Measurements from ENCODE around the gene NUDT9.
"Not testable (repeated sequence)": the region's sequence is repeated elsewhere in the genome, so short reads cannot be mapped to it uniquely, and the experiment has no call there.

NUDT9 gene

DNA sequence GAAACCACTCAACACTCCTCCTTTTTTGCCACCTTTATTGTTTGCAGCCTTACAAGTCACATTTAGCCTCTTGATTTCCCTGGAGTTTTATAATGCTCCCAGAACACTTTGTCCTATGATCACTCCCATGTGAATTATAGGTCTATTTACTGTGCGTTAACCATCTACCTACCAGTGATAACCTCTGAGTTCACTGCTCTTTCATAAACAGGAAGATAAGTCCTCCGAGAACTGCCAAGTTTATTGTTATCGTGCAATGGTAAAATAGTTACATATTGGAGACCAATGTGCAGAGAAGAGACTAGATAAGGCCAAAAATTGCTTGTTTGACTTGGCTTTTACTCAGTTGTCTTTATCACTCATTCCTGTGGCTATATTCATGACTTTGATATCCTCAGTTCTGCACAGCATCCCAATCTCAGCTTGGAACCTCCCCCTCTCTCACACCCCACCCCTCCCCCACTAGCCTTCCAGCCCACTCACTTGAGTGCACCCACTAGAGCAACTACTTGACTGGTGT lies 12.9 kb upstream of the NUDT9 start:
- DNase-seq = no peak

DNA sequence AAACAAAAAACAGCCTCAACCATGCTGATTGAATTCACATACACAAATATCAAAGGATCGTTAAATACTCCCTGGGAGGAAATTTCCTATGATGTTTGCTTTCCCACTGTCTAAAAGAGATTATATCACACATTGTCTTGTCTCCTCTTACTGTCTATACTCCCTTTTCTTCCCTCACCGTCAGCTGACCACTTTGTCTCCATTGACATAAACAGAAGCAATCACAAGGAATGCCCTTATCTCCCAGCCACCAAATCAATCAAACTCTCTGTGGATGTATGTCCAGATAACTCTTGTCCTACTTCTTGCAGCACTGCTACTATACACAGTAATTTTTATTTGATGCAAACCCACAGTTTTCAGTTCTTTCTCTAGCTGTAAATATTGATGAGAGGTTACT lies 12.2 kb upstream of the NUDT9 start:
- no peak for DNase-seq

DNA sequence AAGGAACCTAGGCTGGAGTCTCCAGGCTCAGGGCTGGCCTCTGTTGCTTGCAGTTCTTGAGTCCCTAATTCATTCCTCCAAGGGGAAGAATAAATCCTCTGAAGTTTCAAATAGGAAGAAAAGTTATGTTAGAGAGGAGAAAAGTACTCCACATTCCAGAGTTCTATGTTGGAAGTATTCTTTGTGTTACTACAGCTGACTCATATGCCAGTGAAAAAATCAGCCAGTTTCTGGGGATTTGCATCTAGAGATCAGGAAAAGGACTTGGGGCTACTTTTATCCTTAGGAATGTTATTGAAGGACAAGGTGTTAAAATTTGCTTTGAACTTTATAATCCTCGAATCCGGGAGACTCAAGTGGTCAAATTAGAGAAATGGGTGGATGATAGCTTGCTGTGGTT lies 11.7 kb upstream of the NUDT9 start:
- no peak for DNase-seq

DNA sequence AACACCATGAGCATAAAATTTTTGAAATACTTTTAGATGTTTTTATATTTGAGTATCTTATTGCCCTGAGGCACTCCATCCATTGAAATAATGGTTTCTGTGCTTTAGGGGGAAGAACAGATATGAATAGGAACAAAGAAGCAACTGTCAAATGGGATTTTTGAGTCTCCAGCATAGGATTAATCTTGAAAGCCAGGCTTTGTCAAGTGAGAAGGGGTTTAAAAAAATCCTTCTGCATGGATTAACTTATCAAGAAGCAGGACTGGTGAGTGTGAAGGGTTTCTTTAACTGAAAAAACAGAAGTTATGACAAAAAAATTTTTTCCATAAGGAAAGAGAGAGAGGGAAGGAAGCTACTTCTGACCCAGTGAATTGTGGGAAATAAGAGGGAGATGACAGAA lies 7.6 kb upstream of the NUDT9 start:
- no peak for DNase-seq

DNA sequence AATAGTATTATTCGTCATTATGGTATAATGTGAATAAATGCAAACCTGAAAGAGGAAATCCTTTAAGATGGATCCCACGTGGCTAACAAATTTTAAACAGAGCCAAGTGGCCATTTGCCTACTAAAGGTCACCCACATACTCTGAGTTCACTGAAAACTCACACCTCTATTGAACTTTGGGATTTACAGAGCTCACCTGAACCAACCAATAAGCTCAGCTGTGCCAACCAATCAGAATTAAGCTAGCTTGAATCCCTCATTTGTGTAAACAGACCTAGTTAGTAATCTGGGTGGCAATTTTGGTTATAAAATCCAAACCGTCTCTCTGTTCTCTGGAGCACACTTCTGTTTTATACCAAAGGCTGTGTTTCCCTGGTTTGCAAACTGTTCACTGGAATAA lies 5.4 kb upstream of the NUDT9 start:
- no peak for DNase-seq

DNA sequence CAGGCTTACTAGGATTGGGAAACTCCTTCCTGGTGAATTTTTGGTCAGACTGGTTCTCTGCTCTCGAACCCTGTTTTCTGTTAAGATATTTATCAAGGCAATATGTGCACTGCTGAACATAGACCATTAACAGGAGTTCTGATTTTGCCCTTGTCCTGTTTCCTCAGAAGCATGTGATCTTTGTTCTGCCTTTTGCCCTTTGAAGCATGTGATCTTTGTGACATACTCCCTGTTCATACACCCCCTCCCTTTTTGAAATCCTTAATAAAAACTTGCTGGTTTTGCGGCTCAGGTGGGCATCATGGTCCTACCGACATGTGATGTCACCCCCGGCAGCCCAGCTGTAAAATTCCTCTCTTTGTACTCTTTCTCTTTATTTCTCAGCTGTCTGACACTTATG lies 4.0 kb upstream of the NUDT9 start:
- not testable (repeated sequence) for DNase-seq

DNA sequence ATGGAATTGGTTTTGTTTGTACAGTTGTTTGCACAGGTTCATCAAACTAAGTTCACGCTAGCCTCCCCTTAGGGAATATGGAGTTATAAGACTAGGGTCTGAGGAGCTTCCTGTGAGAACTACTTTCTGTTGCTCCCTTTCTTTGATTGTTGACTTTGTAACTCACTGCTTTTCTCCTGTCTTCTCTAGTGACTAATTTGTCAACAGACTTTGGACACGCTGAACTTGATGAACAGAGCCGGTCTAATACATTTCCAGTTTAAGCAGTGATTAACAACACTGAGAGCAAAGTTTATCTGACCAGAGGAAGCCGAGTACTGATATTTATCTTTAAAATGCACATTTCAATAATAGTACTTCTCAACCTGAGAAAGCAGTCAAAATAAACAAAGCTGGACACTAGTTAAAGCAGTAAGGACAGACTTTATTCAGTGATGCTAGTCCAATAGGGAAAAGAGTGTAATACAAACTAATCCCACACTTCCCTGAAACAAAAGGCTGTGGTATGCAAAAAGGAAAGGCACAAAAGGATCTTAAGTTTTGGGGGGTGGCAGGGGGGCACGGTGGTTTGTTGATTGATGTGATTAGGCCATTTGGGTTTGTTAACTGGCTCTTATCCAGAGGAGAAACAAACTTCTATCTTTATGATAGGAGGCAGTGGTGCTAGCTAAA lies 2.7 kb upstream of the NUDT9 start:
- DNase-seq = no peak

DNA sequence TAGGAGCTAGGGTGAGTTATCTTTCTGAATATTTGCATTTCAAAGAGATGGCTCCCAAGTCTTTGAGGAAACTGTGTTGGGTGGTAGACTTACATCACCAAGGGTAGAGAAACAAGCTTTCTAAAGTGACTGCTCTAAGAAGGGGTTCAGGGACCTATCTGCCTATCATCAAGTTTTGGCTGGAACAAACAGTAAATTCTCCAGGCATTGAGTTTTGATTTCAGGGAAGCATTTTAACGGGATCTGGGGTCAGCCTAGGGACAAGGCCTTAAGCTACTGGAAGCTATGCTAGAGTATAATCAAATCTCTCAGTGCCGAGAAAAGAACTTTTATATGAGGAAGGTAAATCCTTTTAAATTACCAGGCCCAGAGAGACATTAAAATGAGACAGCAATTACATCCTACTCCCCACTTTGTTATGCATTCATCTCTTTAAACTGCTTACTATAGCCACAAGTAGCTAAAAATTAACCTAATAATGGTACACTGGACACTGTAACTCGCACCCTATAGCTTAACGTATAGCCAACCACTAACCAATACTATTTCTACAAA lies 2.0 kb upstream of the NUDT9 start:
- no peak for DNase-seq

DNA sequence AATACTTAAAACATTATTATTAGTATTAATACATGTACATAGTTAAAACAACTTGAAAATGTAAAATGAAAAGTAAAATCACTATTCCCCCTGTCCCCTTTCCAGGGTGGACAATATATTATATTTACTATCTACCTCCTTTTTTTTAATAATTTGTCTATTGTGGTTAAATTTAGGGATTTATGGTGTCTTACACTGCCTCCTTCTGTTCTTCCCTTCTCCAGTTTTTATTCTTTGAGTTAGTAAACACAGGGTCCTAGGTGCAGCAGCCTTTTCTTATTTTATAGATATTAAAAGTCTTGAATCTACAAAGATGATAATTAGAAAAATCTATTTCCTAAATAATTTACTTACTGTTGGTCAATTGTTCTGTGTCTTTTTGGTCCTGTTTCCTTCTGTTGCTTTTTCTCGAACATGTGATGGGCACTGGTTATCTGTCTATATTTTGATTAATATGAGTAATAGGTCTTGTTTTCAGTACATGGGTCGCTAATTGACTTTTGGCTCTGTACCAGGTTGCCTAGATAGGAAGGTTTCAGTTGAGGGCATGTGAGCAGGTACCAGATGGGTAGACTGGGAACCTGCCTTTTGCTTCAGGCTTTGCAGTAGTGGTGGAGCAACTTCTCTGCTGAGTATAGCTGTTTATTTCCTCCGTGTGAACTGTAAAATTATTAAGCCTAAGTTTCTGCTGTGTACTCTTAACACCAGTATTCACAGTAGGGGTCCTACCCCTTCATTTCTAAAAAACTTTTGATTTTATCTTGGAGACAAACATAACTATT lies 1.1 kb downstream of the NUDT9 start:
- DNase-seq = no peak

DNA sequence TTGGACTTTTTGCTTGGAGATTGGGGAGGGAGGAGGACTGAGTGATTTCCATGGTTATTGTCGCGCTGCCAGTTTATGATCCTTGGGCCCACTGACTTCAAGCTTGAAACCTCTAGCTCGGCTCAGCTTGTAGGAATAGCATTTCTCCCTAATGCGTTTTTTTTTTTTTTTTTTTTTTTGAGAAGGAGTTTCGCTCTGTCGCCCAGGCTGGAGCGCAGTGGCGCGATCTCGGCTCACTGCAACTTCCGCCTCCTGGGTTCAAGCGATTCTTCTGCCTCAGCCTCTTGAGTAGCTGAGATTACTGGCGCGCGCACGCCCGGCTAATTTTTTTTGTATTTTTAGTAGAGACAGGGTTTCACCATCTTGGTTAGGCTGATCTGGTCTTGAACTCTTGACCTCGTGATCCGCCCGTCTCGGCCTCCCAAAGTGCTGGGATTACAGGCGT lies 1.7 kb downstream of the NUDT9 start:
- DNase-seq = not testable (repeated sequence)

DNA sequence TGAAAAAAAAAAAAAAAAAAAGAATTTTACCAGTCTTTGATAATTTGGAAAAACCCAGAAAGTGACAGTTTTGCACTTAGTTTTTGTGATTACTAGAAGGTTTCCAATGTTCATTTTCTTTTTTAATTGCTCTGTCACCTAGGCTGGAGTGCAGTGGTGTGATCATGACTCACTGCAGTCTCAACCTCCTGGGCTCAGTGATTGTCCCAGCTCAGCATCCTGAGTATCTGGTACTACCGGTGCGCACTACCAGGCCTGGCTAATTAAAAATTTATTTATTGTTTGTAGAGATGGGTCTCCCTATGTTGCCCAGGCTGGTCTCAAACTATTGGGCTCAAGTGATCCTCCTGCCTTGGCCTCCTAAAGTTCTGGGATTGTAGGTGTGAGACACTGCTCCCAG lies 3.3 kb downstream of the NUDT9 start:
- no peak for DNase-seq

DNA sequence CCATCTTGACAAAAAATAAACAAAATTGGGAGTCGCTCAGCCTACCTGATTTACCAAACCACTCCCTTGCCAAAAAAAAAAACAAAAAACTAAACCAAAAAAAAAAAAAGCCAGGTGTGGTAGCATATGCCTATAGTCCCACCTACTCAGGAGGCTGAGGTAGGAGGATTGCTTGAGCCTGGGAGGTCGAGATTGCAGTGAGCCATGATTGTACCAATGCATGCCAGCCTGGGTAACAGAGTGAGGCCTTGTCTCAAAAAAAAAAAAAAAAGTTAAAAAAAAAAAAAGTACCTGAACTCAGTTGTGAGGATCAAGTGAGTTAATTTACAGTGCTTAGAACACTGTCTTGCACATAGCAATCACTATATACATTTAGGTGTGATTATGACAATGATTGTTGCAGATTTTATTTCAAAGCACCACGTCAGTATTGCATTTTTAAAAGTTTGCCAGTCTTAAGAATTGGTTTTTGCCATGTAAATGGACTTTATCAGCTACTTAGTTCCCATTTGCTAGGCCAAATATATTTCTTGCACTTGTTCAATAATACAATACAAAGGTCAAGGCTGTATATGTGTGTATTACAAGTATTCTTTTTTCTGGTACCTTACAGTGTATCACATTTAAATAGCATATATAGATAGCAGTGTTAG lies 4.6 kb downstream of the NUDT9 start:
- DNase-seq = no peak

DNA sequence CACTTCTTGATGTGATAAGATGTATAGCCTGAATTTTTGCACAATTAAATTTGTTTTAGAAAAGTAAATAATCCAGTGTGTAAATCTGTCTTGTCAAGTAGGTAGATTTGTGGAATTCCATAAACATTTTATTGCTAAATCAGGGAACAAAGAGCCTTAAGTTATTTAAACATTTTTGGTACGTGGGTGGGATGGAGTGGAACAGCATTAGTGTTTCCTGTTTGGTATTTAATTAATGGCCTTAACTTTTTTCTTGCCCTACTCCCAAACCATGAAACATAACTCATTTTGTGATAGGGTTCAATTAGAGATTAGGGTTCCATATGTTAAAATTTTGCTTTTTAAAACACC lies 5.1 kb downstream of the NUDT9 start:
- no peak for DNase-seq

DNA sequence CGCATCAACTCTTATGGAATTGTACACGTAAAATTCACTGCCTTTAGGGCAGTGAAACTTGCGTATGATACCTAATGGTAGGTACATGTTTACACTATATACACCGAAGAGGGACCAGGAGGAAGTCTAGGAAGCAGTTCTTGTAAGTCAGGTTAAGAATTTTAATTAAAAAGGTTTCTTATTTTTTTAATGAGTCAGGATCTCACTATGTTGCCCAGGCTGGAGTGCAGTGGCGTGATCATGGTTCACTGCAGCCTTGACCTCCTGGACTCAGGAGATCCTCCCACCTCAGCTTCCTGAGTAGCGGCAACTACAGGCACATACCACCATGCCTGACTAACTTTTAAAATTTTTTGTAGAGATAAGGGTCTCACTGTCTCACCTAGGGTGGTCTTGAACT lies 6.6 kb downstream of the NUDT9 start:
- DNase-seq = no peak

DNA sequence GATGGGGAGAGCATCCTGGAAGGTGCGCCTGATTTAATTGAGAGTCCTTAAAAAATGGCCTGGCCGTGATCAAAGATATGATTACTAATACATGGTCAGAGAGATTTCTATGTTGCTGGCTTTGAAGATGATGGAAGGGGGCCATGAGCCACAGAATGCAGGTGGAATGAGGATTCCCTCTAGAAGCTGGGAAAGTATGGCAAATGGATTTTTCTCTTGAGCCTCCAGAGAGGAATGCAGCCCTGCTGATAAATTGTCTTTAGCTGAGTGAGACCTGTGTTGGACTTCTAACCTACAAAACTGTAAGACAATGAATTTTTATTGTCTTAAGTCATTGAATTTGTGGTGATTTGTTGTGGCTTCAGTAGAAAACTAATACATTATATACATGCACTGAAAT lies 7.7 kb downstream of the NUDT9 start:
- no peak for DNase-seq

DNA sequence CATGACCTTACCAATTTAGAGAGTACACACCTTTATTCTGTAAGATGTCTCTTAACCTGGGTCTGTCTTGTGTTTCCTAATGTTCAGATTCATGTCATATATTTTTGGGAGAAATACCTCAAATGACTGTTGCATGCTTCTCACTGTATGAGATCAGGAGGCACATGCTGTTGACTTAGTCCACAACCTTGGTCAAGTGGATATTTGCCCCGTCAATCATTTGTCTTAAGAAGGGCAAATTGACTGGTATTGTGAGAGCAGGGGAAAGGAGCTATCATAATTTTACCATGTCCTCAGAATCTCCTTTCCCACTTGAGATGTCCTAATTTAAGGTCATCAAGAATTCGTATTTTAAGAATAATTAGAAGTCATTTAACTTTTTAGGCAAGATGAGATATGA lies 11.0 kb downstream of the NUDT9 start:
- no peak for DNase-seq

DNA sequence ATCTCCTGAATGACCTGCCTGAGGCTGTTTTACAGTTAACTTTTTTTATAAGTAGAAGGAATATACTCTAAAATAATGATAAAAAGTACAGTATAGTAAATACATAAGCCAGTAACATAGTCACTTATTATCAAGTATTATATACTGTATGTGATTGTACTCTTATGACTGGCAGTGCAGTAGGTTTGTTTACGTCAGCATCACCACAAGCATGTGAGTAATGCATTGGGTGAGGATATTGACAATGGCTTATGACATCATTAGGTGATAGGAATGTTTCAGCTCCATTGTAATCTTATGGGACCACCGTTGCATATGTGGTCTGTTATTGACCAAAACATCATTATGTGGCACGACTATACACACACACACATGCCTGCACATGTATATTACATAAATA lies 20.5 kb downstream of the NUDT9 start:
- DNase-seq = no peak

DNA sequence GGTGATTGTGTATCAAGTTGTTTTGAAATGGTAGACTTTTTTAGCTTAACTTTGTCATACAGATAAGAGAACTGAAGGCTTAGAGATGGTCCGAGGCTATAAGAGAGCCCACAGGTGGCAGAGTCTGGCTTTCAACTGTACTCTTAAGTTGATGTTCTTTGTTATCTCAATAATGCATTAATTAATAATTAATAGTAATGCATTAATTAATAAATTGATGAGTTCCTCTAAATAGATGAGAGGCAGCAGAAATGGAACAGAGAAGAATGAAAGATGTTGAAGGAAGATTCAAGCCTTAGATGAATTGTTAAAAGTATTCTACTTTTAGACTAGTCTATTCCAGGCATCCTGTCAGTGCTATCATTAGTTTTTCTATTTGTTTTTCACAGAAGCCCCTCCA lies 22.4 kb downstream of the NUDT9 start:
- no peak for DNase-seq

DNA sequence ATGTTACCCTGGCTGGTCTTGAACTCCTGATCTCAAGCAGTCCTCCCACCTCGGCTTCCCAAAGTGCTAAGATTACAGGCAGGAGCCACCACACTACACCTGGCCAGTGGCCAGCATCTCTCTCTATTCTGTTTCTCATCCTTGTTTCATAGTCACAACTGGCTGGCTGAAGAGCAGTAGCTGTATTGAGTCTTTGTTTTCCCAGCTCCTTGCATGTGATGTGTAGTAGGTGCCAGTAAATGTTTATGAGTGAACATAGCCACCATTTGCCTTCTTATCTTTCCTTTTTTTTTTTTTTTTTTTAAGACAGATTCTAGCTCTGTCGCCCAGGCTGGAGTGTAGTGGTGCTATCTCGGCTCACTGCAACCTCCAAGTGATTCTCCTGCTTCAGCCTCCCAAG lies 23.6 kb downstream of the NUDT9 start:
- DNase-seq = no peak

DNA sequence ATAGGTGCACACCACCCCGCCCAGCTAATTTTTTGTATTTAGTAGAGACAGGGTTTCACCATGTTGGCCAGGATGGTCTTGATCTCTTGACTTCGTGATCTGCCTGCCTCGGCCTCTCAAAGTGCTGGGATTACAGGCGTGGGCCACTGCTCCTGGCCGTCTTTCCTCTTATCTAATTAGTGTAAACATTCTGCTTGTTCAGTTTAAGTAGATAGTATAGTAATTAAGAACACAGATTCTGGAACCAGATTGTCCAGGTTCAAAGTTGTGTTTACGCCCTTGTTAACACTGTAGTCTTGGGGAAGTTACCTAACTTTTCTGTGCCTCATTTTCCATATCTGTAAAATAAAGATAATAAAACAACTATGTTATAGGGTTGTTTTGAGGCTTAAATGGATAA lies 24.0 kb downstream of the NUDT9 start:
- not testable (repeated sequence) for DNase-seq

DNA sequence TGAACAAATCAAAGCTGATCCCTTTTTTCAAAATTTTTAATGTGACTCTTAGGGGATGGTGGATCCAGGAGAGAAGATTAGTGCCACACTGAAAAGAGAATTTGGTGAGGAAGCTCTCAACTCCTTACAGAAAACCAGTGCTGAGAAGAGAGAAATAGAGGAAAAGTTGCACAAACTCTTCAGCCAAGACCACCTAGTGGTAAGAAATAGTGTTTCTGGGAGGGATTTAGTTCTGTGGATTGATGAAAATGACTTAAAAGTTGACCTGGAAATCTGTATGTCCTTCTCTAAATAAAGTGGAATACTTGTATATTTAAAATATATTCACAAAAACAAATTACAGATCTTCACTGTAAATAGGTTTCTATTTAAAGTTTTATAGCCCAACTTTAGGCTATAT lies 29.2 kb downstream of the NUDT9 start:
- DNase-seq = no peak

DNA sequence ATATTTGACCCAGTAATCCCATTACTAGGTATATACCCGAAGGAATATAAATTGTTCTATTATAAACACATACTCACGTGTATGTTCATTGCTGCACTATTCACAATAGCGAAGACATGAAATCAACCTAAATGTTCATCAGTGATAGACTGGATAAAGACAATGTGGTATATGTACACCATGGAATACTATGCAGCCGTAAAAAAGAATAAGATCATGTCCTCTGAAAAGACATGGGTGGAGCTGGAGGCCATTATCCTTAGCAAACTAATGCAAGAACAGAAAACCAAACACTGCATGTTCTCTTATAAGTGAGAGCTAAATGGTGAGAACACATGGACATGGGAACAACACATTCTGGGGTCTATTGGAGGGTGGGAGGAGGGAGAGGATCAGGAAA lies 36.5 kb downstream of the NUDT9 start:
- no peak for DNase-seq

DNA sequence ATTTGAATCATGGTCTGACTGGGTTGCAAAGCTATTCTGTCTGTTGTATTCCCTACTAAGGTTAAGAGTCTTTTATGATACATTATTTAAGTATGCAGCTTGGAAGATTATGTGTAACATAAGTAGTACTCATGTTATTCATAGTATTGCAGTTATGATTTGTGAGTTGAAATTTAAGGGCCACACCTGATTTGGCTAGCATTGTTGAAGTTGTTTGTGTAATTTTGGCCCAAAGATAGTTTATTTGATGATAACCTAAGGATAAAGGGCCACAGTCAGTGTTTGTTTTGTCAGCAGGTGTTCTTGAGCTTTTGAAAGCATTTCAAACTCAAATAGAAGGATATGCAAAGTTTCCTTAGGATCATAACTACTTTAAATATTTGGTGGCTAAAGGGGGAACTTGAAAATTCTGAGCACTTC lies 38.9 kb downstream of the NUDT9 start:
- no peak for DNase-seq

DNA sequence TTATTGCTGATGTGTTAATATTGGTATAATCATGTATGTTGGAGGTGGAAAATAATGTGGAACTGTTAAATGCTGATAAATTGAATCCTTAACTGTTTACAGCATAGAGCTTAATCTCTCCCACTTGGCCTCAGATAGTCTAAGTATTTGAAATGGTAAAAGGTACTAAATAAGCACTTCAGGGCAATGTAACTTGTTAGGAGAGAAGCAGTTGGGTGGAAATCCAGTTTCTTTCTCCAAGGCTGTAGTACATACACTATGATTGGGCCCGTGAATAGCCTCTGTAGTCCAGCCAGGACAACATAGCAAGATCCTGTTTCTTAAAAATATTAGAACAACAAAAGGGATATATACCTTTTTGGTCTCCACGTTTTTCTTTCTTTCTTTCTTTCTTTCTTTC lies 39.7 kb downstream of the NUDT9 start:
- DNase-seq = no peak
